ENCODE data around the gene LINGO1.

The LINGO1 gene

GRCh38 chr15:77630956-77631744 lies 1.6 kb downstream of the LINGO1 start:
- WGBS: 10% methylated on average over 16 of the region's 20 CpGs
- Histone ChIP-seq H3K36me3 (ENCODE audit: insufficient read depth, low read length) (no peaks in the 10 kb centered on the region), H3K27ac (ENCODE audit: low read depth, low read length) (peak overlapping the region; percentile 53; the same call in 1 of the 2 replicates), H3K9me3 (ENCODE audit: insufficient read depth, low read depth, low read length) (no peaks in the 10 kb centered on the region), H3K9ac (ENCODE audit: low read depth, low read length) (peak overlapping the region; percentile 57; the same call in 1 of the 2 replicates), H3K4me3 (ENCODE audit: low read length) (peak overlapping the region; percentile 61), H3K4me1 (ENCODE audit: insufficient read depth, low read length) (peaks cover 46% of the 10 kb centered on the region), H3K27me3 (ENCODE audit: insufficient read depth, low read length) (peaks cover 16% of the 10 kb centered on the region; the same call in 1 of the 2 replicates)

GRCh38 chr15:77630056-77630455 lies 2.7 kb downstream of the LINGO1 start:
- no peak overlapping the region for H3K27ac ChIP-seq (ENCODE audit: low read depth, low read length)
- H3K9ac ChIP-seq (ENCODE audit: low read depth, low read length): no peak overlapping the region
- 91% methylated on average over 8 of the region's 9 CpGs for WGBS
- H3K36me3 ChIP-seq (ENCODE audit: insufficient read depth, low read length): no peaks in the 10 kb centered on the region
- peaks cover 8% of the 10 kb centered on the region; the same call in 1 of the 2 replicates for H3K27me3 ChIP-seq (ENCODE audit: insufficient read depth, low read length)
- no peaks in the 10 kb centered on the region for H3K9me3 ChIP-seq (ENCODE audit: insufficient read depth, low read depth, low read length)
- H3K4me3 ChIP-seq (ENCODE audit: low read length): no peak overlapping the region
- peaks cover 41% of the 10 kb centered on the region for H3K4me1 ChIP-seq (ENCODE audit: insufficient read depth, low read length)

- Histone ChIP-seq H3K27me3 (ENCODE audit: insufficient read depth, low read length) (peaks cover 5% of the 10 kb centered on the region; the same call in 1 of the 2 replicates), H3K9ac (ENCODE audit: low read depth, low read length) (no peak overlapping the region)
Observed at GRCh38 chr15:77629070-77630030, 3.4 kb downstream of the LINGO1 start.

GRCh38 chr15:77628010-77628409 lies 4.7 kb downstream of the LINGO1 start:
- Histone ChIP-seq H3K36me3 (ENCODE audit: insufficient read depth, low read length) (no peaks in the 10 kb centered on the region), H3K27ac (ENCODE audit: low read depth, low read length) (no peak overlapping the region), H3K4me1 (ENCODE audit: insufficient read depth, low read length) (peaks cover 50% of the 10 kb centered on the region), H3K9me3 (ENCODE audit: insufficient read depth, low read depth, low read length) (no peaks in the 10 kb centered on the region), H3K4me3 (ENCODE audit: low read length) (no peak overlapping the region), H3K9ac (ENCODE audit: low read depth, low read length) (no peak overlapping the region), H3K27me3 (ENCODE audit: insufficient read depth, low read length) (peaks cover 5% of the 10 kb centered on the region; the same call in 1 of the 2 replicates)
- WGBS: 96% methylated on average over 2 of the region's 2 CpGs

More at GRCh38 chr15:77629070-77630030, 3.4 kb downstream of the LINGO1 start:
- Histone ChIP-seq H3K9me3 (ENCODE audit: insufficient read depth, low read depth, low read length) (no peaks in the 10 kb centered on the region), H3K4me3 (ENCODE audit: low read length) (no peak overlapping the region), H3K36me3 (ENCODE audit: insufficient read depth, low read length) (no peaks in the 10 kb centered on the region), H3K27ac (ENCODE audit: low read depth, low read length) (no peak overlapping the region), H3K4me1 (ENCODE audit: insufficient read depth, low read length) (peaks cover 44% of the 10 kb centered on the region)
- 89% methylated on average over 8 of the region's 8 CpGs for WGBS

GRCh38 chr15:77627581-77627980 lies 5.1 kb downstream of the LINGO1 start:
- Histone ChIP-seq H3K9me3 (ENCODE audit: insufficient read depth, low read depth, low read length) (no peaks in the 10 kb centered on the region), H3K27ac (ENCODE audit: low read depth, low read length) (peak overlapping the region; percentile 69), H3K36me3 (ENCODE audit: insufficient read depth, low read length) (no peaks in the 10 kb centered on the region), H3K4me1 (ENCODE audit: insufficient read depth, low read length) (peaks cover 55% of the 10 kb centered on the region), H3K9ac (ENCODE audit: low read depth, low read length) (no peak overlapping the region), H3K4me3 (ENCODE audit: low read length) (no peak overlapping the region), H3K27me3 (ENCODE audit: insufficient read depth, low read length) (peaks cover 5% of the 10 kb centered on the region; the same call in 1 of the 2 replicates)
- 91% methylated on average over 2 of the region's 2 CpGs for WGBS

GRCh38 chr15:77627067-77627466 lies 5.6 kb downstream of the LINGO1 start:
- 82% methylated on average over 12 of the region's 12 CpGs for WGBS
- no peaks in the 10 kb centered on the region for H3K9me3 ChIP-seq (ENCODE audit: insufficient read depth, low read depth, low read length)
- no peak overlapping the region for H3K9ac ChIP-seq (ENCODE audit: low read depth, low read length)
- H3K36me3 ChIP-seq (ENCODE audit: insufficient read depth, low read length): no peaks in the 10 kb centered on the region
- peaks cover 60% of the 10 kb centered on the region for H3K4me1 ChIP-seq (ENCODE audit: insufficient read depth, low read length)
- H3K27ac ChIP-seq (ENCODE audit: low read depth, low read length): peak overlapping the region; percentile 69
- H3K4me3 ChIP-seq (ENCODE audit: low read length): no peak overlapping the region
- peaks cover 5% of the 10 kb centered on the region; the same call in 1 of the 2 replicates for H3K27me3 ChIP-seq (ENCODE audit: insufficient read depth, low read length)

GRCh38 chr15:77626002-77626401 lies 6.7 kb downstream of the LINGO1 start:
- Histone ChIP-seq H3K4me1 (ENCODE audit: insufficient read depth, low read length) (peaks cover 64% of the 10 kb centered on the region), H3K4me3 (ENCODE audit: low read length) (no peak overlapping the region), H3K9ac (ENCODE audit: low read depth, low read length) (no peak overlapping the region), H3K36me3 (ENCODE audit: insufficient read depth, low read length) (no peaks in the 10 kb centered on the region), H3K27me3 (ENCODE audit: insufficient read depth, low read length) (no peaks in the 10 kb centered on the region), H3K9me3 (ENCODE audit: insufficient read depth, low read depth, low read length) (no peaks in the 10 kb centered on the region), H3K27ac (ENCODE audit: low read depth, low read length) (no peak overlapping the region)
- 100% methylated on average over 2 of the region's 3 CpGs for WGBS

GRCh38 chr15:77625376-77625775 lies 7.3 kb downstream of the LINGO1 start:
- 92% methylated on average over 3 of the region's 3 CpGs for WGBS
- Histone ChIP-seq H3K27me3 (ENCODE audit: insufficient read depth, low read length) (no peaks in the 10 kb centered on the region), H3K4me1 (ENCODE audit: insufficient read depth, low read length) (peaks cover 58% of the 10 kb centered on the region), H3K9me3 (ENCODE audit: insufficient read depth, low read depth, low read length) (no peaks in the 10 kb centered on the region), H3K27ac (ENCODE audit: low read depth, low read length) (no peak overlapping the region), H3K4me3 (ENCODE audit: low read length) (no peak overlapping the region), H3K9ac (ENCODE audit: low read depth, low read length) (no peak overlapping the region), H3K36me3 (ENCODE audit: insufficient read depth, low read length) (no peaks in the 10 kb centered on the region)

- no peak overlapping the region for H3K4me3 ChIP-seq (ENCODE audit: low read length)
- no peak overlapping the region for H3K27ac ChIP-seq (ENCODE audit: low read depth, low read length)
- no peak overlapping the region for H3K9ac ChIP-seq (ENCODE audit: low read depth, low read length)
- peaks cover 54% of the 10 kb centered on the region for H3K4me1 ChIP-seq (ENCODE audit: insufficient read depth, low read length)
- no peaks in the 10 kb centered on the region for H3K9me3 ChIP-seq (ENCODE audit: insufficient read depth, low read depth, low read length)
- no peaks in the 10 kb centered on the region for H3K27me3 ChIP-seq (ENCODE audit: insufficient read depth, low read length)
- 84% methylated on average over 7 of the region's 7 CpGs for WGBS
- H3K36me3 ChIP-seq (ENCODE audit: insufficient read depth, low read length): no peaks in the 10 kb centered on the region
Observed at GRCh38 chr15:77624868-77625267, 7.8 kb downstream of the LINGO1 start.

- no peaks in the 10 kb centered on the region for H3K9me3 ChIP-seq (ENCODE audit: insufficient read depth, low read depth, low read length)
- WGBS: 68% methylated on average over 11 of the region's 11 CpGs
- peak overlapping the region; percentile 86; the same call in 1 of the 2 replicates for H3K27ac ChIP-seq (ENCODE audit: low read depth, low read length)
- peaks cover 3% of the 10 kb centered on the region; the same call in 1 of the 2 replicates for H3K36me3 ChIP-seq (ENCODE audit: insufficient read depth, low read length)
- H3K27me3 ChIP-seq (ENCODE audit: insufficient read depth, low read length): no peaks in the 10 kb centered on the region
- peaks cover 45% of the 10 kb centered on the region for H3K4me1 ChIP-seq (ENCODE audit: insufficient read depth, low read length)
- H3K4me3 ChIP-seq (ENCODE audit: low read length): no peak overlapping the region
- H3K9ac ChIP-seq (ENCODE audit: low read depth, low read length): 0 out of 2 replicates have a peak overlapping the region, but pooled peaks have one; percentile 37
Observed at GRCh38 chr15:77623755-77624524, 8.8 kb downstream of the LINGO1 start.

Data from HUES64 (cell line).